ENCODE data around the gene GPC4. TPM values are rescaled to one million over a fixed set of nuclear protein-coding genes. Genes with fewer than 3 reads are reported as not detected.

The GPC4 gene
- total and polyA plus RNA-seq, 9 of the 15 experiments (the other 6 are each of a cell fraction or from before 2014, with no cell fraction given) = 0.11 TPM; not detected in 8

GRCh38 chrX:133287860-133288259, 127.4 kb downstream of the GPC4 start:
- Histone ChIP-seq H3K4me1 (replicated peaks in 1 of 2; ENCODE audit: control insufficient read depth in 2 of 2, insufficient read depth in 2 of 2, low read length in 2 of 2) (no peaks in the 10 kb centered on the region; a peak in 1 of 5 replicates), H2AFZ (ENCODE audit: low read depth, low read length) (no peak overlapping the region), H3K4me2 (ENCODE audit: insufficient read depth, low read length) (no peak overlapping the region), H4K20me1 (replicated peaks; ENCODE audit: control insufficient read depth, insufficient read depth, low read length) (no peaks in the 10 kb centered on the region), H3K9ac (ENCODE audit: insufficient read depth in 1 of 2, low read depth in 2 of 2, low read length in 2 of 2) (no peak overlapping the region), H3K9me1 (ENCODE audit: control insufficient read depth, insufficient read depth, low read length) (no peaks in the 10 kb centered on the region), H3K27ac (ENCODE audit: extremely low read depth, low read depth, low read length) (no peak overlapping the region), H3K36me3 (ENCODE audit: control insufficient read depth, insufficient read depth, low read length) (no peaks in the 10 kb centered on the region), H3K9me3 (replicated peaks; ENCODE audit: control insufficient read depth, insufficient read depth, low read depth, low read length) (no peaks in the 10 kb centered on the region), H3K79me2 (ENCODE audit: control insufficient read depth, insufficient read depth, low read length) (no peaks in the 10 kb centered on the region), H3K27me3 (ENCODE audit: control insufficient read depth in 2 of 2, insufficient read depth in 2 of 2, low read length in 2 of 2) (no peaks in the 10 kb centered on the region), H3K4me3 (no peak overlapping the region)
- no peak for FAIRE-seq
- no peak for ATAC-seq
- CTCF ChIA-PET (ENCODE audit: low intra/inter-chr PET ratio) = no interaction called here
- DNase-seq (ENCODE audit: extremely low read depth in 1 of 4, low spot score in 3 of 4) = no peak
- intact Hi-C loops (cut with micrococcal nuclease) = no loop called here
- in situ Hi-C loops (cut with MboI) = no loop called here
- 0% methylated on average over 1 of the region's 1 CpG for WGBS (ENCODE audit: insufficient coverage, low coverage, missing lambda C conversion rate)
- POLR2A ChIA-PET = no interaction called here
- BruUV-seq (replicated peaks) = no TSS peak
- TF ChIP-seq ZBTB17 (CRISPR knock-in tag; IDR thresholded peaks at IDR 0.05) = no peak
- TF ChIP-seq NR1H2 (CRISPR knock-in tag; IDR thresholded peaks at IDR 0.05) = no peak
- TF ChIP-seq PATZ1 (CRISPR knock-in tag; IDR thresholded peaks at IDR 0.05; ENCODE audit: borderline replicate concordance) = no peak
- no peak for TF ChIP-seq POLR2B (IDR thresholded peaks at IDR 0.05; ENCODE audit: low read depth, partially characterized antibody)
- TF ChIP-seq TEAD4 (IDR thresholded peaks at IDR 0.05; ENCODE audit: low read length) = no peak
- TF ChIP-seq TEAD4 (CRISPR knock-in tag; IDR thresholded peaks at IDR 0.05; ENCODE audit: borderline replicate concordance) = no peak
- TF ChIP-seq MXD1 (CRISPR knock-in tag; IDR thresholded peaks at IDR 0.05; ENCODE audit: borderline replicate concordance, poor library complexity, severe bottlenecking) = no peak
- no peak for TF ChIP-seq RB1 (IDR thresholded peaks at IDR 0.05; ENCODE audit: low read depth)
- TF ChIP-seq ZC3H11A (IDR thresholded peaks at IDR 0.05; ENCODE audit: low read depth, low read length) = no peak
- no peak for TF ChIP-seq NFE2L1 (tag; IDR thresholded peaks at IDR 0.05; ENCODE audit: borderline replicate concordance, low read depth)
- no peak for TF ChIP-seq CREBBP (IDR thresholded peaks at IDR 0.05; ENCODE audit: low read depth, low read length)
- no peak for TF ChIP-seq MCM5 (IDR thresholded peaks at IDR 0.05; ENCODE audit: low read depth)
- no peak for TF ChIP-seq ZMIZ1 (IDR thresholded peaks at IDR 0.05; ENCODE audit: low read depth in 2 of 2, low read length in 2 of 2)
- no peak for TF ChIP-seq ZBTB34 (CRISPR knock-in tag; IDR thresholded peaks at IDR 0.05)
- TF ChIP-seq ELK3 (CRISPR knock-in tag; IDR thresholded peaks at IDR 0.05) = no peak

All from K562 (cell line).